GM19324 (cell line): ENCODE measurements around the gene TMEM114.

ENCODE experiments used
- ATAC-seq: cut with Tn5 transposase; IDR thresholded peaks from one replicate; pipeline ENCODE4 v1.9.1; 2021; ENCODE audit warnings: mild to moderate bottlenecking, moderate library complexity; ENCODE audit not compliant: unreplicated experiment, low FRiP score

The TMEM114 gene

DNA sequence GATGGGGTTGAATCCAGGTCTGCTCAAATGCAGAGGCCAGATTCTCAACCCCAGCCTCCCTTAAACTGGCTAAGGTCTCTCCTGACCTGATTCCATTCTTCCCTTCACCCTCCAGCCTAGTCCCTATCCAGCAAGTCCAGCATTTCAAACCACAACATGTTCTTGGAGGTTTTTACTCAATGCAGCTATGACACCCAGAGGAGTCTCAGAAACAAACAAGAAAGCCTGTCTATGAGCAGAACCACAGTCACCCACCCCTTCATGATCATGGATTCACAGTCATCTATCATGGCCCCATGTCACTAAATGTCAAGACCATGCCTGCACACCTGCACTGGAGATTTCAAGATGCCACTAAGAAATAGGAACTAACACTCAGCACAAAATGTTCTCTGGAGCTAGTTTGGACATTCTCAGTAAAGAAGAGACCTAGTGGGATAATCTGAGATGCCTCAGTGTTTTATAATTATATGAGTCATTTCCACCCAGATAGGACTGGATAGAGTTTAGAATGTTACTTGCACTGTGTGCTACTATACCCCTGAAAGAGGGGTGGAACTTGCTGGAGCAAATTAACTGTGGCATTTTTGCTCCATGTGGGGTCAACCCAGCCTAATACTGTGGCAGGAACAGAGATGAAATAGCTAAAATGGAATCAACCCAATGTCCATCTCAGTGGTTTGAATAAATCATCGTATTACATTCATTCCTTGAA is 21.7 kb upstream of the TMEM114 start:
- no peak for ATAC-seq

DNA sequence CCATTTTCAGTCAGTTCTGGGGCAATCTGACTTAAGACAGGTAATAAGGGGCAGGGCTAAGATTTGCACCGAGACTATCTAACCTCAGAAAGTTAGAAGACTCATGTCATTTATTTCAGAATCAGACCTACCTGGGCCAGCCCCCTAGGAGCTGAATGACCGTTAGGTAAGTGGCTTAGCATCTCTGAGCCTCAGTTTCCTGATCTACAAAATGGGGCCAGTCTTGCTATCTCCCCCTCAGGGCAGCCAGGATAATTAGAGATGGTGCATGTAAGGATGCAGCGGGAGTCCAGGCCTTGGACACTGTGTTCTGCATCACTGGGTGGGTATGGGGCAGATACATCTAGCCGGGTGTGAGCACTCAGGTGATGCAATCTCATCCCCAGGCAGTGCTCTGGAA is 20.8 kb upstream of the TMEM114 start:
- ATAC-seq = no peak

DNA sequence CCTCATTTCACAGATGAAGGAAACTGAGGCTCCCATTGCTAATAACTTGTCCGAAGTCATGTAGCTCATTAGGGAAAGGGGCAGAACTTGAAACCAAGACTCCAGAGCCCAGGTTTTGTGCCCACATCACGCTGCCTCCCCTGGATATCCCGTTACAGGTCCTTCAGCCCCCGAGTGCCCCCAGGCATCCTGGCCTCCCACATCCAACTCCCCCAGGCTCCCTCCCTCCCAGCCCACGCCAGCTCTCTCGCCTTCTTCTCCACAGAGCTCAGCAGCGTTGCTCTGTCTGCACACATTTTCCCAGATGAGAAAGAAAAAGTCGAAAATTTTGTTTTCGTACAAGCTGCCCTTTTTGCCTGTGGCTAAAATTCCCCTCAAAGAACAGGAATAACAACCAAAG is 16.9 kb upstream of the TMEM114 start:
- ATAC-seq = no peak

DNA sequence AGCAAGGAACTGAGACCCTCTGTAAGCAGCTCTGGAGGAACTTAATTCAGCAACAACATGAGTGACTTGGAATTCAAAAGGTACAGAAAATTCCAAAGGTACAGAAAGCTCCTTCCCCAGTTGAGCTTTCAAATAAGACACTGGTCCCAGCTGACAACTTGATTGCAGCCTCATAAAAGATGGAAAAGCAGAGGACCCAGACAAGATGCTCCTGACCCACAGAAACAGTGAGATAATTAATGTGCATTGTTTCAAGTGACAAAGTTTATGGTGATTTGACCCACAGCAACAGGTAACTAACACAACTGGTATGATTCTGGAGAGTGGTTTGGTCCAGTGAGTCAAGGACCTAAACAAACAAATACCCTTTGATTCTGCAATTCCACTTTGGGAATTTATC is 15.2 kb upstream of the TMEM114 start:
- no peak for ATAC-seq

DNA sequence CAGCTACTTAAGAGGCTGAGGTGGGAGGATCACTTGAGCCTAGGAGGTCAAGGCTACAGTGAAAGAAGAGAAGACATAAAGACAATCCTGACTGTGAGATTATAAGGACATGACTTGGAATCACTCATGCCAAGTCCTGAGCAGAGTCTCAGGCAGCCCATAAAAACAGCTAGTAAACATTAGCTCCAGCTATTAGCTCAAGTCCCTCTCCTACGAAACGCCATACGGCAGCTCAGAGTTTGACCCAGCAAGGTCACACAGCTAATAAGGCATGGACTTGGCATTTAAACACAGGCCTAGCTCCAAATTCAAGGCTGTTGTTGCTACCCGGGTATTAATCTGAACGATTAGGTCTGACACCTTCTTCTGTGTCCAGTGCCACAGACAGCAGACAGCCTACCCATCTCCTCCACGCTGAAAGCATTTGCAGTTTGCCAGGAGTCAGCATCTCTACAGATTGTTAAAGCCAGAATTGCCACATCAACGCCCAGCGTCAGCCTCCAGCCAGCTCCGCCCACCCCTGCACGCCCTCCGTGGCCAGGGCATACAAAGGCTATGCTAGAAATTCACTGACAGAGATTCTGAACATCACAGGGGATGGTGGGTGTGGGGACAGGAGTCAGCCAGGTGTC is 9.9 kb upstream of the TMEM114 start:
- ATAC-seq = no peak

DNA sequence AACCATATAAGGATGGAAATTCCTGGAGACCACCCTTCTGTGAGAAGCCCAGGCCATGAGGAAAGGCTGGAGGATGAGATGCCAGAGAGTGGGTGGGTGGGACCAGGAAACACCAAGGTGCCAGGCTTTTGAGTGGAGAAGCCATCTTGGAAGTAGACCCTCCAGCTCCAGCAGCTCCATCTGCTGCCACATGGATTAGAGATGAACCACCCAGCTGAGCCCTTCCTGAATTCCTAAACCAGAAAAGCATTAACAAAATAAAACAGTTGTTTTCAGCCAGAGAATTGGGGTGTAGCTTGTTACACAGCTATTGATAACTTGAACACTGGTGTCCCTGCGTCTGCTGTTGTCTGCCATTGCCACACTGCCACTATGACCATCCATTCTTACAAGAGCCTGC is 6.3 kb upstream of the TMEM114 start:
- no peak for ATAC-seq

DNA sequence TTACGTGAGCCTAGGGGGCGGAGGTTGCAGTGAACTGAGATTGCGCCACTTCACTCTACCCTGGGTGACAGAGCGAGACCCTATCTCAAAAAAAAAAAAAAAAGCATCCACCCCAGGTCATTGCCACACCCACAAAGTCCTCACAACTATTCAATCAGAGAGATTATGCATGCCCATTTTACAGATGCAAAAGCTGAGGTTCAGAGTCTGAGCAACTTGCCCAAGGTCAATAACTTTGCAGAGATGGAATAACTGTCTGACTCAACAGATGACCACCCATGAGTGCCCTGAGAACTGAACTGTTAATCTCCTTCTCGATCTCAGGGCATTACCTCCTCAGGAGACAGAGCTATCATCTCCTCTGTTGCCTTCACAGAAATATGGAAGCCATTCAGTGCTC is 5.5 kb upstream of the TMEM114 start:
- ATAC-seq = no peak

DNA sequence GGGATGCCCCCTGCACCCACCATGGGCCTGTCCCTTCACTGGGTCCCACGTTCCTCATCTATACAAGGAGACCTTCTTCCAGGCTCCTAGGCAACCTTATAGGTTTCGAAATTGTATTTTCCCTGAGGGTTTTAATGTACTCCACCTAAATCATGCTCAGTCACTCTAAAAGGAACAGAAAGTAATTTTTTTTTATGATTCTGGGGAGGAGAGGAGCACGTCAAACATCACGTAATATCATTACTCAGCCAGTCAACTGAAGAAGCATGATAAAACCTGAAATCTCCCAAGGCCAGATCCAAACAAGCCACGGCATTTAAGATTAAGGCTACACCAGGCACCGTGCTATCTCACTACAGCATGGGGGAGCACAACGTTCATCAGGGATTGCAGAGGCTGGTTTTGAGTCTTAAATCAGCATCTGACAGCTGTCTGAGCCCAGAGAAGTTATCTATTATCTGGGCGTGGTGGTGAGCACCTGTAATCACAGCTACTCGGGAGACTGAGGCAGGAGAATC is 3.9 kb upstream of the TMEM114 start:
- no peak for ATAC-seq

DNA sequence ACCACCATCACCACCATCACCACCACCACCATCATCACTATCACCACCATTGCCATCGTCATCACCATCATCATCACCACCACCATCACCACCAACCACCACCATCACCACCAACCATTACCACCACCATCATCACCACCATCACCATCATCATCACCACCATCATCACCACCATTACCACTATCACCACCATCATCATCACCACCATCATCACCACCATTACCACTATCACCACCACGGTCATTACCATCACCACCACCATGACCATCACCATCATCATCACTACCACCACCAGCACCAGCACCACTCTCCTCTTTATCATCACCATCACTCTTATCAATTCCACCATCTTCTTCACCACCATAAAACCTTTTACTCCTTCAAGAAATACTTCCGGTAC is 1.1 kb upstream of the TMEM114 start:
- no peak for ATAC-seq

DNA sequence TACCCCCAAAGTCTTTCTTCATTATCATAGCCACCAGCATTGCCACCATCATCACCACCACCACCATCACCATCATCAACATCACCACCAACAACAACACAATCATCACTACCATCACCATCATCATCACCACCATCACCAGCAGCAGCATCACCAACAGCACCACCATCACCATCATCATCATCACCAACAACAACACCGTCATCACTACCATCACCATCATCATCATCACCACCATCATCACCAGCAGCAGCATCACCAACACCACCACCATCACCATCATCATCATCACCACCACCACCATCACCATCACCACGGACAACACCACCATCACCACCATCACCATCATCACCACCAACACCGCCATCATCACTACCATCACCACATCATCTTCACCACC is 500 bp upstream of the TMEM114 start:
- ATAC-seq = no peak

DNA sequence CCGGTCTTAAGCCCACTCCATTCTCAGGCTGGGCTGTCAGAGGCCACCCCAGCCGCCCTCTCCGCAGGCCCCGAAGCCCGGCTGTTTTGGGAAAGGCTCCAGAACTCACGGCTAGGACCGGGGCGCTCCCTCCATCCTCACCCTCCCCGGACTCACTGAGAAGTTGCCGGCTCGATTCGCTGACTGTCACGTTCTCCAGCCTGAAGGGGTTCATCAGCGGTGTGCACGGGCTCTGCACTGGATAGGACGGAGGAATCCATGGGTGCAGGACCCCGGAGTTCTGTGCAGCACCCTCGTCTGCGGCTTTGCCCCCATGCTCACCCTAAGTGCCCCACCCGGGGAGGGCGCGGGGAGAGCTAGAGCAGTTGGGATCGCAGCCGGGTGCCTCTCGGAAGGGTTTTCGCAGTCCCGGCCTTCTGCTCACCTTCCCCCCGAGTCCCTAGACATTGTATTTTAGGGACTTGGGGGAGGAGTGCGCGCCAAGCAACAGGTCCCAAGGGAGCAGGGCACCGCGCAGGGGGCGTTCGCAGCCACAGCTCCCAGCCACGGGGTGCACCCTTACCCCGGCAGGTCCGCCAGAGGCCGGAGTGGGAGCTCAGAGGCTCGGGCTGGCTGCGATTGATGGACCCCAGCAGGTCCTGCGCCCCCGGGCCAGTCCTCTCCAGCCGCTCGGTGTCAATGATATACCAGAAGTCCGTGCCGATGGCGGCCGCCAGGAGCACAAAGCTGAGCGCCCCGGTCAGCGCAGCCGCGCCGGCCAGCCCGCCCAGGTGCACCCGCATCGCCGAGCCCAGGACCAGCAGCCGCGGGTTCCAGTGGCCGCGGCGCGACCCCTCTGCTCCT is 1.0 kb downstream of the TMEM114 start:
- ATAC-seq = no peak

DNA sequence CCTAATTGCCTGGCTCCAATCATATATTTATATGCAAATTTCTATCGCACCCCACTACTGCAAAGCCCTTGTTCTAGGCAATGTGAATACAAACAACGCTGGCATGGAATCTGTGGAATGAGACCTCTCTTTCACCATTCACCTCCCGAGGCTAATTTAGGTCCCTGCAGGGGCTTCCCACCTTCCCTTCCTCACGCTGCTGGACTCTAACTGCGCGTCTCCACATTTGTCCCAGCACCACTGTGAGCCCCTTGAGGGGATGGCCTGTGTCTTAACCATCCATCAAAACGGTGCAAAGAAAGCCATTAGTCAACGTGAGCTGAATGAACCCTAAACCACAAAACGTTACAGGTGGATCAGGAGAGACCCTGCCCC is 1.6 kb downstream of the TMEM114 start:
- no peak for ATAC-seq

DNA sequence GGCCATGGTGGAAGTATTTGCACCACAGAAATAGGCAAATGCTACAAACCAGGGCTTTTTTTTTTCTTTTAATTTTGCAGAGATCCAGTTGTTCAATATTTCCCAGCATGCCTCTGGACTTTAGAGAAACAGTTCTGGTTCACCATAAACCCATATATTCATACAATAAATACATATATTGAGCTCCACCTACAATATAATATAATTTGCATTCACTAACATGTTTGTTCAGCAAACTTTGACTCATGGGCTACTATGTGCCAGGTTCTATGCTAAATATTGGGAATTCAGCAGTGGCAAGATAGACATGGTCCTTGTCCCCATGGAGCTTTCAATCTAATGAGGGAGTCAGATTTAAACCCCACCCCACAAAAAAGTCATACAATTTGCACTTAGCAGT is 3.2 kb downstream of the TMEM114 start:
- no peak for ATAC-seq

DNA sequence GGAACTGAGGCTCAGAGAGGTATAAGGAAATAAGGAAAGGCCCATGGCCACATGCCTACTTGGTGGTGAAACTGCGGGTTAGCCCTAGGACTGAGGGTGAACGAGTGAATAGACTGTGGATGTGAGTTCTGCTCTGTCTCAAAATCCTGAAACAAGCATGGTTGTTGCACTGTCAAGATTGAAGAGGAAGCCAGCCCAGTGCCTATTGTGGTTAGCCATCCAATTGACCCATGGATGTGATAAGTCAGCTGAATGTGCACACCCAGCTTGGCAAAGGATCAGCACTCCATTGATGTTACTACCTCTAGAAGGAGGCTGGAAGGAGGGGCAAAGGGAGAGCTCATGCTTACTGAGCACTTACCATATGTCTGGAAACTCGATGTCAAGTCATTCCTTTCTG is 4.5 kb downstream of the TMEM114 start:
- no peak for ATAC-seq

DNA sequence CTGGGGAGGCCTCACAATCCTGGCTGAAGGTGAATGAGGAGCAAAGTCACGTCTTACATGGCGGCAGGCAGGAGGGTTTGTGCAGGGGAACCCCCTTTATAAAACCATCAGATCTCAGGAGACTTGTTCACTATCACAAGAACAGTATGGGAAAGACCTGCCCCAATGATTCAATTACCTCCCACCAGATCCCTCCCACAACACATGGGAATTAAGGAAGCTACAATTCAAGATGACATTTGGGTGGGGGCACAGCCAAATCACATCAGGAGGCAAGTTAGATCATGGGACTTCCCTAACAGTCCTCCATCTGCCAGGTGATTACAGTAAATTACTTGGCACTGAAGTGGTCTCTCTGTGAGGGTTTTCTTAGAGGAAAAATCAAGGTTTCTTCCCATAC is 5.3 kb downstream of the TMEM114 start:
- ATAC-seq = no peak

DNA sequence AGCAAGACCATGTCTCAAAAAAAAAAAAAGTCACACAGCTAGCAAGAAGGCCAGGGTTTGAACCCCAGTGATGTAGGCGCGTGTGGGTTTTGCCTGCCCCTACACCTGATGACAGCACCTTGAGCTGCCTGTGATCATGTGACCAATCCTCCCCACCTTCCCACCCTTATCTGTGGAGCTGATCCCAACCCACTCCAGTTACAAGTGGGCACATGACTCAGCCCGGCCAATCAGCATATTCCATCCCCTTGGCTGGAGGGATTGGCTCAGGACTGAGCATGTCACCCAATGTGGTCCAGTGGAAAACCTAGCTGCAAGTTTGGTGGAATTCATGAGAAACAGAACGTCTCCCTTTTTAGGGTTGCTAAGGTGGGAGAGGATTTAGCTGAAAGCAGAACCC is 6.6 kb downstream of the TMEM114 start:
- ATAC-seq = no peak

DNA sequence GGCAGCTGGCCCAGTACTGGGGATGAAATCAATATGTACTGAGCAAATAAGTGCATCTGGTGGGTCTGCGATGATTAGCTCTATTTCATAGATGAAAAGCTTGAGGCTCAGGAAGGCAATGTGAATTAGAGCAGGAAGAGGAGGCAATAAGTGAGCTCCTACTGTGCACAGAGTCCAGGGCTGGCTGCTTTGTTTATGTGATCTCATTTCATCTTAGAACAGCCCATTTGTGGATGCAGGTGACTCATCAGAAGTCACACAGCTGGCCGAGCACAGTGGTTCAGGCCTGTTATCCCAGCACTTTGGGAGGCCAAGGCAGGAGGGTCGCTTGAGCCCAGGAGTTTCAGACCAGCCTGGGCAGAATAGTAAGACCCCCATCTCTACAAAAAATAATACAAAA is 7.1 kb downstream of the TMEM114 start:
- no peak for ATAC-seq

DNA sequence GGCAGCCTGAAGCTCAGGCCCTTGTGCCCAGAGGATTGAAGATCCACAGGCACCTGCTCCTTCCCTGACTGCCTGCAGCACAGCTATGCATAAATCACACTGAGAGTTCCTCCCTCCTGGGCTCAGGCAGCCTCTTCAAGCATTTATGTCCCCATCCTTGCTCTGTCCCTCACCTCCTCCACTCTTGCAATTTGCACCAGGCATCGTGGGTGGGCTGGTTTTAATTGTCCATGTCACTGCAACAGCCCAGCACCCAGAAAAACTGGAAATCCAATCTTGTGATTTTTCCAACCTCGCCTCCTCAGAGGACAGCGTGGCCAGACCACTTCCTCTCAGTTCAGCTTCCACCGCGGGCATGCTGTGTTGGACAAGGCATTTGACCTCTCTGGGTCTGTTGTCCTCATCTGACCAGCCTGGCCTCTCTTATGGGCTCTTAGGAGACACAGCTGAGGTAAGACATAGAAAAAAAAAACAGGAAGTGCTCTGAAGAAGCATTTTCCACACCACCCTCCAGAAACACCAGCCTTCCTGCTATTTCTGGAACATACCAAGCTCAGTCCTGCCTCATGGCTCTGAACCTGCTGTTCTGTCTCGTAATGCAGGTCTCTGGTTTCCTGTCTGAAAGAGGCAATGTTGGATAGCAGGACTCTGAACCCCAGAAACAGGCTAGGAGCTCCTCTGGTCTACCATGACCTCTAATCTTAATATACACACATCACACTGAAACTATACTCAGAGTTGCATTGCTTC is 8.3 kb downstream of the TMEM114 start:
- no peak for ATAC-seq

DNA sequence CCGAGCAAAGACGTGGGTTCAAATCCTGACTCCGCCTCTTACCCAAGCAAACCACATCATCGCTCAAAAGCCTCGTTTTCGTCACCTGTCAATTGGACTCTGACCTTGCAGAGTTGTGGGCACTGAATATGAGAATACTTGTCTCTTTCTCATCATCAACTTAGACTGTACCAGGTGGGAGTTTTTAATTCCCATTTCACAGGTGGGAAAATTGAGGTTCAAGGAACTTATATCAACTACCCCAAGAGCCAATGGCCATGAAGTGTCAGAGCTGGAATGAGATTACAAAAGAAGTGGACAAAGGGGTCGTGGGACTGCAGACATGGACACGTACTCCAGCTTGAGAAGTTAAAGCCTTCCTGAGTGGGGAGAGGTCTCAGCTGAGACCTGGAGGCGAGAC is 10.8 kb downstream of the TMEM114 start:
- ATAC-seq = no peak

DNA sequence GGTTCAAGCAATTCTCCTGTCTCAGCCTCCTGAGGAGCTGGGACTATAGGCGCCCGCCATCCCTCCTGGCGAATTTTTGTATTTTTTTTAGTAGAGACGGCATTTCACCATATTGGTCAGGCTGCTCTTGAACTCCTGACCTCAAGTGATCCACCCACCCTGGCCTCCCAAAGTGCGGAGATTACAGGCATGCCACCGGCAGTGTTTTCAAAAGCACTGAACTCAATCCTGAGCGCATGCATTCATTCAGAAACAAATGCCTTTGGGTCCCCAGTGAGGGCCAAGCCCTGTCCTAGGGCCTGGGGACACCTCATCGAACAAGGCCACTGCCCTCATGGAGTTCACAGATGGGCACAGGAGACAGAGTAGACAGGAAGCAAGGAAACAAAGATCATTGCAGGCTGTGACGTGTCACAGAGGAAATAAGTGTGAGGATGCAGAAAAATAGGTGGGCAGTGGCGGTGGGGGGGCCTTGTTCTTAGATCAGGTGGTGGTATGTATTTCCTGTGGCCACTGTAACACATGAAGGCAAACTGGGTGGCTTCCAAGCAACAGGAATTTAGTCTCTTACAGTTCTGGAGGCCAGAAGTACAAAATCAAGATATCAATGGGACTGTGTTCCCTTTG is 12.5 kb downstream of the TMEM114 start:
- no peak for ATAC-seq
